ENCODE results near the gene DDX20.
"Not testable (repeated sequence)": the region's sequence is repeated elsewhere in the genome, so short reads cannot be mapped to it uniquely, and the experiment has no call there.

Gene DDX20

DNA sequence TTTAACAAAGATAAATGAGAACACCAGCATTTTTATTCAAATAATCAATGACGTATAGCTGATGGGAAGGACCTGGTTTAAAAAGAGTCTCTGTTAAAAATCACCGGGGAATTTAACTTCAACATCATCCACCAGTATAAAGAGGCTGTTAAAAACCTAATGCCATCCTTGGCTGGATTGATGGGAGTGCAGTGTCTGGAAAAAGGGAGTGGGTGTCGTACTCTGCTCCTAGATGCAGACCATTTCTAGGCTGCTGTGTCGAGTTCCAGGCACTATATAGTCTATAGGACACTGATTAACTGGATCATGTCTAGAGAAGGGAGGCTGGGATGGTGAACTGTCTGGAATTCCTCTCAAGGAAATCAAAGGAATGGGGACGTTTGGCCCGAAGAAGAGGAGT lies 36.1 kb downstream of the DDX20 start:
- DNase-seq, result no peak

DNA sequence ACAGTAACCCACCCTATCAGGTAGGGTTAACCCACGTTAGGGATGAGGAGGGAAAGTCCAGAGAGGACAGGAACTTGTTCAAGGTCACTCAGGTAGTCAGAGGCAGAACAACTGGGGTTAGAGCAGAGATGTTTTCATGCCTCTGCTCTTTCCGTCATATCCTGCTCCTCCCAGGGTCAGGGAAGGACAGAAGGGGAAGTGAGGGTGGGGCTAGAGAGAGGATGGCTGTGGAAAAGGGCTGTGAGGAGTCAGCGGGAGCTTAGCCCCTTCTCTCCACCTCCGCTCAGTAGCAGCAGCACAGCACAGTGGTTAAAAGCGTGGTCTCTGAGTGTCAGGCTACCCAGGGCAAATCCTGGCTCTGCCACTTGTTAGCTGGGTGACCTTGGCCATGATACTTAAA lies 36.5 kb downstream of the DDX20 start:
- DNase-seq, result no peak

DNA sequence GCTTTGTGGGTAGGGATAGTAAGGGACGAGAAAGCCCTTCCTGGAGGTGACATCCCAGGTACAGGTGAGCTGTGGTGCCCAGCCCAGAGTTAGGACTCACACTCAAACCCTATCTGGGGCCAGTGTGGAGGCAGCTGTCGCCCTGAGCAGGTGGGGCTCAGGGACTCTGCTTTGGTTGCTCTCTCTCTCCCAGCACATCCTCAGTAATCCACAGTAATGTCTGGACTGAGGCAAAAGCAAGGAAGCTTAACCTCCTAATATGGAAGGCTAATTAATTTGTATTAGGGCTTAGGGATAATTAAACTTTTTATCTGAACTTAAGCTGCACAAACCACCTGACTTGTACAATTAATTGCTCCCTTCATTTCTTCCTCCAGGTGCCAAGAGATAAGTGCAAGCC lies 38.2 kb downstream of the DDX20 start:
- no peak for DNase-seq

DNA sequence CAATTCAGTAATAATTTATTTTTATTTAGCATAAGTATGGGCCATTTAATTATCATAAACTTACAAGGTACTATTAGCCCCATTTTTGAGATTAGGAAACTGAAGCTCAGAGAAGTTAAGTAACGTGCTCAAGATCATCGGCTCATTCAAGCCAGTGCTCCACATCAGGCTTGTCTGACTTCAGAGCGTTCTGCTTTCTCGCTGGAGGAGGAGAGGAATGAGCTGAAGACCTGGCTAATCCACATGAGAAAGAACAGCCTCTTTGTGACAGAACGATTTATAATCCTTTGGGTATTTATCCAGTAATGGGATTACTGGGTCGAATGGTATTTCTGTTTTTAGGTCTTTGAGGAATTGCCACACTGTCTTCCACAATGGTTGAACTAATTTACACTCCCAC lies 39.7 kb downstream of the DDX20 start:
- no peak for DNase-seq

DNA sequence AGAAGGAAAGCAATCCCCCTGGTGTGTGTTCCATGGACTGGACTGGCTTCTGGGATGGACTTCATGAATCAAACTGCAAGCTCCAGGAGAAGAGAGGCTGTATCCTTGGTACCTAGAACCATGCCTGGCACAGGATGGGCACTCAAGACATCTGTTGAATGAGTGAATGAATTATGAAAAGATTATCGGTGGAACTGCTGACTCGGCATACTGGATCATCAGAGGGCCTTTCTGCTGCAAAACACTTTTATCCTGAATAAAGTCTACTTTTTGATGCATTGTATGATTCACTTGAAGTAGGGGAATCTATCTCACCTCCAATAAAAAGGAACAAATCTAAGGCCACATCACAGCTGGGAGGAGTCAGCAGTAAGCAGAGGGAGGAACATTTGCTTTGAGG lies 42.9 kb downstream of the DDX20 start:
- no peak for DNase-seq

DNA sequence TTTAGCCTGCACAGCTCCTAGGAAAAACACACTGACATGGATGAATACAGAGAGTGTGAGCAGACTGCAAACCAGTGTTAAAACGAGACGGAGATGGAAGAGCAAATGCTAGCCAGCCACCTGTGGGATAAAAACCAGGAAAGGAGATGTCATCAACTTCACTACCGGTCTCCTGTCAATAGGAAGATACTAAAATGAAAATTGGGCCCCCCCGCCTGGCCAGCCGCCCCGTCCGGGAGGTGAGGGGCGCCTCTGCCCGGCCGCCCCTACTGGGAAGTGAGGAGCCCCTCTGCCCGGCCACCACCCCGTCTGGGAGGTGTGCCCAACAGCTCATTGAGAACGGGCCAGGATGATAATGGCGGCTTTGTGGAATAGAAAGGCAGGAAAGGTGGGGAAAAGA lies 44.0 kb downstream of the DDX20 start:
- DNase-seq, result not testable (repeated sequence)

DNA sequence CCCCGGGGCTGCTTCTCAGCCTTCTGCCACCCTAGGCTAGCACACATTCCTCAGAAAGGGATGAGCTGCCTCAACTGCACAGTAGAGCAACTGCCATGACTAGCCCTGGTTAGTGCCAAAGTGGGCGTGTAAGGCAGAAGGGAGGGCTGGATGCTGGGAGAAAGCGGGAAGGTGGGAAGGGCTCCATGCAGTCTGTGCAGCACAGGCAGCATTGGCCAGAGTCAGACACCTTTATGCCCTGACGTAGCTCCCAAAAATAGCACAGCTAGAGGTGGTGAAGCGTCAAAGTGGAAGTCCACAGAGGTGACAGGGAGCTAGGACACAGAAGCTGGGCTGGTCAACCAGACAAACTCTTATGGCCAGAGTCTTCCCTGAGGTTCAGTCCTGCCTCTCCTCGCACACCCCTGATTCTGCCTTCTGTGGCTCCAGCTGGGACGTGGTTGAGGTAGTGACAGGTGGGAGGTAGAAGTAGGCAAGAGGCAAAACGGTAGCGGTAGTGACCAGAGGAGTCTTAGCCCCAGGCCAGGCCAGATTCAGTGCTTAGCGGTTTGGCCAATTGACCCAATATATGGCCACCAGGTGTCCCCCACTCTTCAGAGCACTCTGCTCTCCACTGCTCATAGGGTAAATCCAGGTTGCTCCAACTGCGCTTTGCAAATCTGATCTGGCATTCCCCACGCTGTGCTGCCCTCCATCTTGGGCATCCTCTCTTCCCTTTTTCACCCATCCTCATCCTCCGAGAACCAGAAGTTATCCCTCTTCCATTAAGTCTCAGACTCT lies 45.6 kb downstream of the DDX20 start:
- DNase-seq, result no peak

DNA sequence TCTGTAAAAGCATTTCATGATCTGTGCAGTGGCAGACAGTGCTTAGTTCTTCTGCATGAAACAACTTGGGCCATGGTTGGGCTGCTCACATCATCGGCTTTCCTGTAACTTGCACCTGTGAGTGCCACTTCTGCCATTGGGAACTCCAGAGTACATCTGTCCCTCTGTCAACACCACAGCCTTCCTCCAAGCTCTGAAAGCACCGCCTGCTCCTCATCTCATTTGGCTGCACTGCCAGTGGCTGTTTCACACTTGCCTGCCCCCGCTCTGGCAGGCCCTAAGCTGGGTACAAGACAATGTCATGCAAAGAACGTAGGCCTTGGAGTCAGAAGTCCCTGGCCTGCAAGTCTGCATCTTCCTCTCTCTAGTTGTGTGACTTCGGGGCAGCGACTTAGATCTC lies 46.4 kb downstream of the DDX20 start:
- no peak for DNase-seq

DNA sequence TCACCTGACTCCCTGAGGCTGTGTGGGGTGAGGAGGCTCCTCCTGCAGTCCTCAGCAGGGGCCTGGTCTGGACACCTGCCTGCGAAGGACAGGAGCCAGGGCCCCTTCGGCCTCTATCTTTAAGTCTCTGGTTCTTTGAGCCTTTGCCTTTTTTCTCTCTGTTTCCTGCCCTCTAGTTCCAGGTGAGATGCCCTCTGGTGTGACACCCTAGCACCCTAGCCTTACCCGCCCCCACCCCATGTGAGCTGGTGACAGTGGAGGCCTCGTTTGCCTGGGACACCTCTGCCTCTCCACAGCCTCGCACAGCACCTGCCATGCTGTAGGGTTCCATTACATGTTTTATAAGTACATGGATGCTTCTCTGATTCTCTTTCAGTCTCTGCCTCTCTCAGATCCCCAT lies 47.3 kb downstream of the DDX20 start:
- DNase-seq, result no peak

DNA sequence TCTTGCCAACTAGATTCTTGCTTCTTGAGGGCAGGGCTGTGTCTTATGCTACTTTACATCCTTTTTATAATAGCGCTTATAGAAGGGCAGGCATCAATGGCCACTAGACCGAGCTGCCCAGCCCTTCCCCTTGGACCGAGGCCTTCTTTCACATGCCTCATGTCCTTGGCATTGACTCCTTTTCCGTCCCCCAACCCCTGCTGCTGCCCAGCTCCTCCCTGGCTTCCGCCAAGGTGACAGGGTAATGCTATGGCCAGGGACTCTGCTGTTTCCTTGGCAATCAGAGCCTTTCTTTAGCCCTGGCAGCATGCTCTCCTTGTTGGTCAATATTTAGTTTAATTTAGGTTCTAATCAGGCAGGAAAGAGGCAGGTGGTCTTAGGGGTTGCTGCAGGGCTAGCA lies 48.2 kb downstream of the DDX20 start:
- DNase-seq, result no peak

DNA sequence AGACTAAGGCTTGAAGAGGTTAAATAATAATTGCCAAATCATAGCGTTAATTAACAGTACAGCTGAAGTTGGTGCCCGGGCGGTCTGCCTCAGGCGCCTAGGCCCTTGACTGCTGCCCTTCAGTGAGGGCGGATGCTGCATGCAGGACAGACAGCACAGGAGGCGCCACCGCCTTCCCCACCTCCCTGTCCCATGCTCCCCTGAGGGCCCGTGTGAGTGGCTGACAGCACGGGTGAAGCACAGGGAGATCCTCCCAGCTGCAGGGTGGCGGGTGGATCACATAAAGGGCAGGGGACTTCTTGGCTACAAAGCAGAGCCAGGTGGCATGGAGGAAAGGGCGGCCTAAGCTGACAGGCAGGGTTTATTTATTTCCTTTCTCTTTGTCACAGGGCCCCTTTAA lies 49.1 kb downstream of the DDX20 start:
- no peak for DNase-seq

DNA sequence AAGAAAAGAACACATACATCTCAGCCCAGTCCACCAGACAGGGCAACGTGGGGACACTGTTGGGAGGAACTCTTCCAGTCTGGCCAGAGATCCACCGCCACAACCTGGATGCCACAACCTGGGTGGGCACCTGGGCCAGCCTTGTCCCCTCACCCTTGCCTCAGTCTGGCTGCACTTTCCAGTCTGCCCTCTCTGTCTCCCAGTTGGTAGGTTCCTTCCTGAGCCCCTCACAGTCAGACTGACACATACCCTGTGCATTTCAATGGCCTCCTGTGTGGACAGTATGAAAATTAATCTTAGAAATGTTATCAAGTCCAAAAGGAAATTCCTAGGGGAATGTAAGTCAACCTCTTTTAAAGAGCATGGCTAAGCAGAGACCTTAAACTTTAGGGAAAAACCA lies 49.5 kb downstream of the DDX20 start:
- DNase-seq, result no peak

DNA sequence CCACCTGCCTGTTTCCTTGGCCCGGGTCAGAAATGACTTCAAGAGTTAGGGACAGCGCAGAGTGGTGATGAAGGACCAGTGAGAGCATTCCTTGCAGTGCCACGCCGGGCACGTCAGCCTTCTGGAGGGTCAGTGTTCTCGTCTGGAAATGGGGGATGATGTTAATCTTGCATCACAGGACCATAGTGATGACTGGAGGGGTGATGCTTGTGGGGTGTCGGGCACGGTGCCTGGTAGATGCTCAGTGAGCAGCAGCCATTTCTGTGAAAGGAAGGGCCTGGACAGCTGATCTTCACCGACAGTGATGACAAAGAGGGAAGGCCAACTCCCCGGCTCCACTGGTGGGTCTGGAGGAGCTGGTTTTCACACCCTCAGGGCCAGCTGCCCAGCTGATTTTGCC lies 56.2 kb downstream of the DDX20 start:
- DNase-seq, result no peak

DNA sequence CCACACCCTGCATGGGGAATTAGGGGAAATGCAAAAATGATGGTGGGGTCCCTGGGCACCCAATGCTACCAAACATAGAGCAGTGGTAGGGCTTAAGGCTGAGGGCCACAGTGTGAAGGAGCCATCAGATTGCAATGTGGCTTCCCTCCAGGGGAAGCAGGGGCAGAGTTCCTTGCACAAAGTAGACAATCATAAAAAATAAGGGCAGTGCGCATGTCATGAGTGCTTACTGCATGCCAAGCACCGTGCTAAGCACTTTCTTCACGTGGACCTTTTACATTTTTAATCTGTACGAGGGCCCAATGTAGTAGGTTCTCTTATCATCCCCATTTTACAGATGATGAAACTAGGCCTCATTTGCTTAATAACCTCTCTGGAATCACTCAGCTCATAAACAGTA lies 56.6 kb downstream of the DDX20 start:
- DNase-seq, result no peak

DNA sequence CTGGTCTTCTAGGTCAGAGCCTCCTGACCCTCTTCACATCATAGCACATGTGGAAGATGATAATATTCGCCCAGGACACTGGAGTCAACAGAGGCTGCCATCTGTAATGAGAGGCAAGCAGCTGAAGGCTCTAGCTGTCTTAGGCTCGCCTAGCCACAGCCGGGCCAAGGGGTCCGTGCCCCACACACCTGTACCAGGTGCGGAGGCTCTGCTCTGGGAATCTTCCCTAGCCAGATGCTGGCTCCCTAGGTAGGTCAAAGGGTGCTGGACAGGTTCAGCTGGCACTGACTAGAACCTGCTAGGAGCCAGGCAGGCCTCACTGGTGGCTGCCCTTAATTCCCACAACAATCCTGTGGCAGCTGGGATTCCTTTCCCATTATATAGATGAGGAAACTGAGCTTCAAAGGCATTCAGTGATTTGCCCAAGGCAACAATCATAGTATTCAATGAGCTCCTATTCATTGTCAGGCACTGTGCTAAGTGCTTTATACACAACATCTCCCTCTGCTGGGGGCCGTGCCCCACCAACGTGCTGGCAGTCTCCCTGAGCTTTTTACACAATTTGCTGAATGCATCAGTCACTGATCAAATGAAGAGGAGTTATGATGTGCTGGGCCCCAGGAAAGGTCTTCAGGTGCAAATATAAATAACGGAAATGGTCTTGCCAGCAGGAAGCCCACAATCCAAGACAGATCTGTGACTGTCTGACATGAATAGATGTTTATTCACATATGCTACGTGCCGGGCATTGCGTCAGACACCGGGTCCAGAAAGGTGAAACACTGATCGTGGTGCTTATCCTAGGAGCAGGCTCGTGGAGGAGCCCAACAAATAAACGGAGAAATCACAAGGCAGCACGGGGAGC lies 58.0 kb downstream of the DDX20 start:
- DNase-seq, result no peak

DNA sequence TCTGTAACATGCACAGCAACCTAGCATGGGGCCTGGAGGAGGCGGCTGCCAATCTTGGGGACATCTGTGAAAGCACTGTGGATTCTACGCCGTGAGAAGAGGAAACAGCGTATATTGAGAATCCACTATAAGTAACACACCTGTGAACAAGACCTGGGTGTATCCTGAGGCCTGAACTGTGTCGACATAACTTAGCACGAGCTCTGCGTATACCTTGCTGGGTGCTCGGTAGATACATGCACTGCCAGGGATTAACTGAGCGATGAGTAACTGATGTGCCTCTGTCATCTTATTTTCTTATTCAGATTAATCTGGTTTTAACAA lies 58.6 kb downstream of the DDX20 start:
- no peak for DNase-seq

DNA sequence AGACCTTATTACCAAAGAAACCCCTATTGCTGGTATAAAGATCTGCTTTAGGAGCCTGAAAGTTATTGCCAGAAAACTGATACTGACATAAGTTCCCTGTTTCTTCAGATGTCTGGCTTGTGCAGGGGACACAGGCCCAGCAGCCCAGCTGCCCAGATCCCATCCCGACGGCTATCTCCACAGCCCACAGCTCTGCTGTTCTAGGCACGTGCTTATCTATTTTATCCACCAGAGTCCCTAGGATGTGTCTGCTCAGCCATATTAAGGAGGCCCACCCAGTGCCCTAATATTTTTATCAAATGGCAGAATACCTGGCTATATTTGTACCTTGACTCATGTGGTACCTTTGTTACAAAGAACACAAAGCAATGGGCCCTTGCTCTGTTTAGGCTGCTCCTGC lies 58.9 kb downstream of the DDX20 start:
- DNase-seq, result no peak

Data from suppressor macrophage treated with lipopolysaccharide for 1 hour (primary cell).